Measurements from ENCODE around the gene PLCB3. TPM values are rescaled to one million over a fixed set of nuclear protein-coding genes. Genes with fewer than 3 reads are reported as not detected.

Gene PLCB3
- total and polyA plus RNA-seq, 10 of the 15 experiments (the other 5 are each of a cell fraction or from before 2014, with no cell fraction given) = 0.03 to 10.3 (median 3.3) TPM

DNA sequence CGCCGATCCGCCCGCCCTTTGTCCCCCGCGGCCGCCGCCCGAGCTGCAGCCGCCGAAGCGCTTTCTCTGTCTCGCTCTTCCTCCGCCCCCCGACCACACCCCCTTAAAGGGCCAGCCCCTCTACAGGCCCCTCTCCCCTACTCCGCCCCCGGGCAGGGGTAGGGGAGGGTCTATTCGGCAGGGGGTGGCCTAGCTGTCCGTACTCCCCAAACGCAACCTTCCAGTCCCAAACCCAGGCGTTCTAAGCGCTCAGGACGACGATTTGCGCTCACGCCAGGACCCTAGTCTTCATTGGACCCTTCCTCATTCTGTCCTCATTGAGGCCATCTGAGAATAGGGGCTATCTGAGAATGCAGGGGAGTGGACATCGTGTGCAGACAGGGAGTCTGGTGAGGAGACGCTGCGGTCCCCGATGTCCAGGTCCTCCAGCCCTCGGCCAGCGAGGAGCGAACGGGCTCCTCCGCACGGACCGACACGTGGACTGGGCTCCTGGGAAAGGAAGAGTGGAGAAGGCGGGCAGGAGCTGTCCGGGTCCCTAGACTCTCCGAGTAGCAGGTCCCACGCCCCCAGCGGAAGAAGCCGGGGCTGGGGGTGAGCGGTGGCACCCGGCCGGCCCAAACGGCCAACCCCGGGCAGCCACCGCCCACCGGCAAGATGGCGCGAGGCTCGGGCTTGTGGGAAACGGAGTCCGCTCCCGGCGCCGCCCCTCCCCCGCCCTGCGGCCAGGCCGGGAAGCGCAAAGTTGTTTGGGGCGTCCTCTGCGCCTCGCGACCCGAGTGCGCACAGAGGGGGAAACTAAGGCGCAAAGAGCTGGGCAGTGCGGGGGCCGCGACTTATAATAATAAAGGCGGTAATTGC is 4.2 kb upstream of the PLCB3 start, which contains the start of gene PPP1R14B (continued):
- no peak for TF ChIP-seq SKIL (IDR thresholded peaks at IDR 0.05; ENCODE audit: low read depth, poor library complexity, severe bottlenecking)
- TF ChIP-seq SIN3A (IDR thresholded peaks at IDR 0.05; ENCODE audit: low read depth, low read length) = peak; percentile 66
- TF ChIP-seq EZH2 (IDR thresholded peaks at IDR 0.05; ENCODE audit: borderline replicate concordance, control insufficient read depth, low read depth, low read length) = no peak
- no peak for TF ChIP-seq PBX3 (IDR thresholded peaks at IDR 0.05; ENCODE audit: insufficient replicate concordance, low read depth, low read length)
- TF ChIP-seq MEF2B (IDR thresholded peaks at IDR 0.05; ENCODE audit: partially characterized antibody, poor library complexity, severe bottlenecking) = no peak
- no peak for TF ChIP-seq RUNX3 (IDR thresholded peaks at IDR 0.05; ENCODE audit: low read length)
- no peak for TF ChIP-seq YBX1 (IDR thresholded peaks at IDR 0.05)
- no peak for TF ChIP-seq ETV6 (conservative IDR thresholded peaks at IDR 0.05 in 1 of 2, IDR thresholded peaks at IDR 0.05 in 1 of 2; ENCODE audit: borderline replicate concordance in 1 of 2, low read depth in 1 of 2)
- TF ChIP-seq ZNF384 (IDR thresholded peaks at IDR 0.05; ENCODE audit: borderline replicate concordance, low read depth, low read length) = no peak
- no peak for TF ChIP-seq RELB (IDR thresholded peaks at IDR 0.05; ENCODE audit: low read depth)
- TF ChIP-seq TCF3 (IDR thresholded peaks at IDR 0.05; ENCODE audit: borderline replicate concordance, insufficient read depth, low read depth, low read length) = 0 out of 2 replicates have a peak, but pooled peaks have one; percentile 7
- TF ChIP-seq, protein P1, sequence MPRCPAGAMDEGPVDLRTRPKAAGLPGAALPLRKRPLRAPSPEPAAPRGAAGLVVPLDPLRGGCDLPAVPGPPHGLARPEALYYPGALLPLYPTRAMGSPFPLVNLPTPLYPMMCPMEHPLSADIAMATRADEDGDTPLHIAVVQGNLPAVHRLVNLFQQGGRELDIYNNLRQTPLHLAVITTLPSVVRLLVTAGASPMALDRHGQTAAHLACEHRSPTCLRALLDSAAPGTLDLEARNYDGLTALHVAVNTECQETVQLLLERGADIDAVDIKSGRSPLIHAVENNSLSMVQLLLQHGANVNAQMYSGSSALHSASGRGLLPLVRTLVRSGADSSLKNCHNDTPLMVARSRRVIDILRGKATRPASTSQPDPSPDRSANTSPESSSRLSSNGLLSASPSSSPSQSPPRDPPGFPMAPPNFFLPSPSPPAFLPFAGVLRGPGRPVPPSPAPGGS (IDR thresholded peaks at IDR 0.05; ENCODE audit: borderline replicate concordance, insufficient read depth, low read depth, low read length, poor library complexity, severe bottlenecking) = no peak
- no peak for TF ChIP-seq NRF1 (conservative IDR thresholded peaks at IDR 0.05; ENCODE audit: low read depth, low read length)
- TF ChIP-seq, protein P2, sequence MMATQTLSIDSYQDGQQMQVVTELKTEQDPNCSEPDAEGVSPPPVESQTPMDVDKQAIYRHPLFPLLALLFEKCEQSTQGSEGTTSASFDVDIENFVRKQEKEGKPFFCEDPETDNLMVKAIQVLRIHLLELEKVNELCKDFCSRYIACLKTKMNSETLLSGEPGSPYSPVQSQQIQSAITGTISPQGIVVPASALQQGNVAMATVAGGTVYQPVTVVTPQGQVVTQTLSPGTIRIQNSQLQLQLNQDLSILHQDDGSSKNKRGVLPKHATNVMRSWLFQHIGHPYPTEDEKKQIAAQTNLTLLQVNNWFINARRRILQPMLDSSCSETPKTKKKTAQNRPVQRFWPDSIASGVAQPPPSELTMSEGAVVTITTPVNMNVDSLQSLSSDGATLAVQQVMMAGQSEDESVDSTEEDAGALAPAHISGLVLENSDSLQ (IDR thresholded peaks at IDR 0.05) = no peak
- no peak for TF ChIP-seq TCF7 (IDR thresholded peaks at IDR 0.05; ENCODE audit: borderline replicate concordance)
- TF ChIP-seq RAD21 (IDR thresholded peaks at IDR 0.05; ENCODE audit: insufficient read depth, low read depth, low read length) = no peak
- no peak for TF ChIP-seq SMAD1 (IDR thresholded peaks at IDR 0.05; ENCODE audit: low read depth, partially characterized antibody)
- peak; percentile 61 for TF ChIP-seq NR2C1 (IDR thresholded peaks at IDR 0.05)
- peak; percentile 41 for TF ChIP-seq SP1 (IDR thresholded peaks at IDR 0.05; ENCODE audit: low read depth, low read length)
- TF ChIP-seq BACH1 (IDR thresholded peaks at IDR 0.05; ENCODE audit: borderline replicate concordance) = peak; percentile 26; the same call in 1 of the 2 replicates
- no peak for TF ChIP-seq ATF7 (IDR thresholded peaks at IDR 0.05; ENCODE audit: low read depth)
- no peak for TF ChIP-seq EED (IDR thresholded peaks at IDR 0.05; ENCODE audit: low read depth)
